ENCODE results near the gene CRYBA2. TPM values are rescaled to one million over a fixed set of nuclear protein-coding genes. Genes with fewer than 3 reads are reported as not detected.

CRYBA2 gene
- total and polyA plus RNA-seq, 2 donors (not counting 3 experiments of a cell fraction or from before 2014, with no cell fraction given): not detected

DNA sequence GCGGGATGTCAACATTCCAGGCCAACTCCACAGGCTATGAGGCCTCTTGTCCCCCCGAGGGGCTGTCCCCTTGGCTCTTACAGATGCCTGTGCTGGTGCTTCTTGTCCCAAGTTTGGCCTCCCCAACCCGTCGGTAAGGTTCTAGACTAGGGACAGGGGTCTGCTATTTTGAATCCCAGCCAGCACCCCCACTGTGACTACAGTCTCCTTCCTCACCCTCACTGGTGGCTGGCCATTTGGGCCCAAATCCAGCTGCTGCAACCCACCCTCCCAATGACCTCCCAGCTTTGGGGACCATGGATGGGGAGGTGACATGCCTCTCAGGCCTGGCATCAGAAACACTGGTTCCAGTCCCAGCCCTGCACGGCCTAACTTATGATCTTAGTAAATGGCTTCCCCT lies 29.4 kb upstream of the CRYBA2 start:
- Histone ChIP-seq H3K4me2 (ENCODE audit: insufficient read depth, low read length) (no peak overlapping the region), H3K4me1 (ENCODE audit: control insufficient read depth, extremely low read depth, insufficient read depth, low read length) (no peaks in the 10 kb centered on the region), H4K20me1 (replicated peaks; ENCODE audit: control insufficient read depth, extremely low read depth, insufficient read depth, low read length) (no peaks in the 10 kb centered on the region), H3K4me3 (replicated peaks in 1 of 3; ENCODE audit: insufficient read depth in 1 of 3, low read depth in 1 of 3, low read length in 3 of 3) (no peak overlapping the region), H2AFZ (ENCODE audit: low read depth, low read length) (no peak overlapping the region), H3K9me3 (replicated peaks; ENCODE audit: control insufficient read depth, insufficient read depth, low read length) (no peaks in the 10 kb centered on the region), H3K79me2 (ENCODE audit: control insufficient read depth, insufficient read depth, low read length) (no peaks in the 10 kb centered on the region), H3K27me3 (ENCODE audit: control insufficient read depth in 2 of 2, insufficient read depth in 2 of 2, low read length in 2 of 2) (peaks cover 0 to 7% of the 10 kb centered on the region in 2 experiments), H3K36me3 (ENCODE audit: control insufficient read depth in 2 of 2, extremely low read depth in 1 of 2, insufficient read depth in 2 of 2, low read length in 2 of 2) (no peaks in the 10 kb centered on the region), H3K27ac (ENCODE audit: insufficient read depth, low read depth, low read length) (no peak overlapping the region), H3K9ac (replicated peaks; ENCODE audit: extremely low read depth, insufficient read depth, low read length) (no peak overlapping the region), H3K9me1 (replicated peaks; ENCODE audit: control insufficient read depth, extremely low read depth, insufficient read depth, low read length) (no peaks in the 10 kb centered on the region)
- intact Hi-C loops (cut with micrococcal nuclease): no loop called here
- no peak for FAIRE-seq
- CTCF ChIA-PET: no interaction called here
- TF ChIP-seq POLR2A (IDR thresholded peaks at IDR 0.05; ENCODE audit: low read depth, low read length): no peak
- TF ChIP-seq MYC (IDR thresholded peaks at IDR 0.05; ENCODE audit: low read depth, low read length): no peak
- TF ChIP-seq EZH2 (IDR thresholded peaks at IDR 0.05; ENCODE audit: borderline replicate concordance, low read depth, low read length, severe bottlenecking): no peak
- TF ChIP-seq POLR2AphosphoS5 (IDR thresholded peaks at IDR 0.05; ENCODE audit: insufficient read depth, low read depth, low read length): no peak
- no peak for TF ChIP-seq FOS (IDR thresholded peaks at IDR 0.05; ENCODE audit: borderline replicate concordance, insufficient read depth, low read length)
- TF ChIP-seq, protein P1, sequence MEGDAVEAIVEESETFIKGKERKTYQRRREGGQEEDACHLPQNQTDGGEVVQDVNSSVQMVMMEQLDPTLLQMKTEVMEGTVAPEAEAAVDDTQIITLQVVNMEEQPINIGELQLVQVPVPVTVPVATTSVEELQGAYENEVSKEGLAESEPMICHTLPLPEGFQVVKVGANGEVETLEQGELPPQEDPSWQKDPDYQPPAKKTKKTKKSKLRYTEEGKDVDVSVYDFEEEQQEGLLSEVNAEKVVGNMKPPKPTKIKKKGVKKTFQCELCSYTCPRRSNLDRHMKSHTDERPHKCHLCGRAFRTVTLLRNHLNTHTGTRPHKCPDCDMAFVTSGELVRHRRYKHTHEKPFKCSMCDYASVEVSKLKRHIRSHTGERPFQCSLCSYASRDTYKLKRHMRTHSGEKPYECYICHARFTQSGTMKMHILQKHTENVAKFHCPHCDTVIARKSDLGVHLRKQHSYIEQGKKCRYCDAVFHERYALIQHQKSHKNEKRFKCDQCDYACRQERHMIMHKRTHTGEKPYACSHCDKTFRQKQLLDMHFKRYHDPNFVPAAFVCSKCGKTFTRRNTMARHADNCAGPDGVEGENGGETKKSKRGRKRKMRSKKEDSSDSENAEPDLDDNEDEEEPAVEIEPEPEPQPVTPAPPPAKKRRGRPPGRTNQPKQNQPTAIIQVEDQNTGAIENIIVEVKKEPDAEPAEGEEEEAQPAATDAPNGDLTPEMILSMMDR (IDR thresholded peaks at IDR 0.05; ENCODE audit: extremely low read depth in 1 of 2, insufficient read depth in 1 of 2, low read depth in 1 of 2, low read length in 2 of 2): no peak
- TF ChIP-seq JUN (IDR thresholded peaks at IDR 0.05; ENCODE audit: borderline replicate concordance, insufficient read depth, insufficient read length, low read depth): no peak
- no peak for TF ChIP-seq GATA2 (IDR thresholded peaks at IDR 0.05; ENCODE audit: insufficient read depth, insufficient read length, low read depth, low read length)
- TF ChIP-seq, protein P2, sequence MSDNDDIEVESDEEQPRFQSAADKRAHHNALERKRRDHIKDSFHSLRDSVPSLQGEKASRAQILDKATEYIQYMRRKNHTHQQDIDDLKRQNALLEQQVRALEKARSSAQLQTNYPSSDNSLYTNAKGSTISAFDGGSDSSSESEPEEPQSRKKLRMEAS (IDR thresholded peaks at IDR 0.05; ENCODE audit: insufficient read depth, insufficient read length): no peak
- no peak for DNase-seq (ENCODE audit: low read depth, low spot score)
- dilution Hi-C loops (cut with MboI; ENCODE audit: extremely low pct_ligation_motif_present, low sequenced_read_pairs): no loop called here
- POLR2A ChIA-PET: no interaction called here
- no TSS peak for BruUV-seq (replicated peaks)
